Measurements from ENCODE around the gene TEX52.

GRCh38 chr12:2844786-2845185, 12.1 kb downstream of the TEX52 start:
- no peak for TF ChIP-seq POLR2A (IDR thresholded peaks at IDR 0.05)
- no peak for TF ChIP-seq CTCF (IDR thresholded peaks at IDR 0.05)
